Heart right ventricle (tissue), 16 donors: ENCODE data around the gene TEAD1. TPM values are rescaled to one million over a fixed set of nuclear protein-coding genes. Genes with fewer than 3 reads are reported as not detected.
A peak's percentile ranks its signal among the peaks of the same experiment; 100 is the strongest.

Experiments
- ATAC-seq, 8 donors: fragments of 200-7000 bp; cut with Tn5 transposase; one replicate each; pipeline ENCODE4 v1.9.1; 2020; ENCODE audit warnings: mild to moderate bottlenecking in 8 of 8, moderate library complexity in 8 of 8, moderate number of reproducible peaks in 1 of 8
- DNase-seq, 2 donors: peaks; one replicate each; pipeline ENCODE4 v3.0.0-alpha.2; 2020
- H3K27ac ChIP-seq, 10 donors: fragments of 200-600 bp; sonication (generic) in 2 of 10; one replicate each; pipeline versions ENCODE4 v1.5.0 to v1.8.0; 2020 to 2022; ENCODE audit warnings: mild to moderate bottlenecking in 3 of 10
- H3K27me3 ChIP-seq, 7 donors: fragments of 200-600 bp; one replicate each; pipeline ENCODE4 v1.8.0; 2021 to 2022; ENCODE audit warnings: mild to moderate bottlenecking in 2 of 7
- H3K36me3 ChIP-seq, 9 donors: fragments of 200-600 bp; sonication (generic) in 1 of 9; one replicate each; pipeline versions ENCODE4 v1.5.0 to v1.8.0; 2020 to 2022; ENCODE audit warnings: mild to moderate bottlenecking in 2 of 9
- H3K4me1 ChIP-seq, 9 donors: fragments of 200-600 bp; sonication (generic) in 1 of 9; one replicate each; pipeline versions ENCODE4 v1.5.0 to v1.8.0; 2020 to 2022; ENCODE audit warnings: mild to moderate bottlenecking in 4 of 9
- H3K4me3 ChIP-seq, 10 donors: fragments of 200-600 bp; sonication (generic) in 2 of 10; one replicate each; pipeline versions ENCODE4 v1.5.0 to v1.8.0; 2020 to 2022; ENCODE audit warnings: mild to moderate bottlenecking in 7 of 10, moderate library complexity in 2 of 10
- H3K9me3 ChIP-seq, 11 donors: fragments of 200-600 bp in 10 of 11; sonication (generic) in 2 of 11; one replicate each; pipeline versions ENCODE4 v1.5.0 to v1.8.0; 2013 to 2022; ENCODE audit warnings: mild to moderate bottlenecking in 2 of 11, control low read depth in 1 of 11, moderate library complexity in 1 of 11
- CTCF ChIP-seq, 9 donors: fragments of 200-600 bp; sonication (generic) in 2 of 9; IDR thresholded peaks; one replicate each; pipeline versions ENCODE4 v1.5.0 to v1.8.0; 2021 to 2022; ENCODE audit warnings: antibody characterized with exemption in 9 of 9, mild to moderate bottlenecking in 5 of 9, moderate library complexity in 1 of 9
- WGBS, 2 donors: extraction: QIAGEN DNeasy Blood & Tissue Kit; methylation state at CpG; one replicate each; pipeline ENCODE4 v1.1.7; 2013; ENCODE audit warnings: inconsistent platforms in 1 of 2; 5-methylcytosine and 5-hydroxymethylcytosine counted together
- intact Hi-C, 10 donors: fragments of 100-400 bp; cut with DNase I; formaldehyde crosslinking; loops; one replicate each; pipeline versions ENCODE4 v1.11.1 to v1.14.2; 2022
- polyA plus RNA-seq, 2 donors: library from polyadenylated mRNA; stranded (reverse); fragments of 200-250 nt; gene quantifications; one replicate each; pipeline ENCODE4 v1.2.3, GENCODE V29; 2013
- total RNA-seq, 10 donors: library from RNA; stranded (reverse); fragmentation: NEBNext Ultra II Directional in 3 of 10; extraction: Animal tissue kit (Norgen Biotek cat#: 25700) in 3 of 10; gene quantifications; one replicate each; pipeline versions ENCODE4 v1.2.1 to v1.2.4, GENCODE V29; 2021 to 2023
- donor health status: Arrhythmogenic right ventricular cardiomyopathy.
- donor health status: ischemic (EF 13 %, LVEDD 7.1; RV severe dilation, severe dysfunction).
- donor health status: healthy with polysubstance abuse.
- donor health status: DM: no; HTN: yes; CAD: no.
- donor health status: DM: no; HTN: no; CAD: no.
- donor health status: ischemic (EF 25% LVEDD 6.9; RV normal size, moderate dysfunction).
- donor health status: ischemic (EF 25% LVEDD 5.7; RV mildly dilated, moderate dysfunction).
- donor health status: healthy.
- donor health status: DM: yes; HTN: yes; CAD: no.
- donor health status: Ischemic cardiomyopathy.
- donor health status: ischemic (EF 35%, LVEDD 5.7; RV mildly dilated, moderate dysfunction).
- donor health status: nonischemic (EF 11% LVEDD 7.7; RV severe dilation, severe dysfunction).
- donor health status: DM: yes; HTN: yes; CAD: no.
- donor health status: PGD.
- donor health status: ischemic (EF 29% LVEDD 5.4; RV normal size, mild dysfunction).
- donor health status: nonischemic (EF 23%, LVEDD 6.1; RV moderate dilation, normal function).

TEAD1 gene
- total and polyA plus RNA-seq, 12 donors: 12.7 to 138 (median 116) TPM

- TF ChIP-seq CTCF (IDR thresholded peaks at IDR 0.05): no peak
- WGBS, 2 donors: 31 to 37% methylated on average over 8 of the region's 8 CpGs
These were observed 125.9 kb downstream of the TEAD1 start for GRCh38 chr11:12800032-12800671.

GRCh38 chr11:12800871-12801270 lies 126.7 kb downstream of the TEAD1 start:
- whole genome bisulfite sequencing, 2 donors: 25 to 58% methylated on average over 2 of the region's 2 CpGs
- no peak overlapping the region for H3K27ac ChIP-seq

More at GRCh38 chr11:12800032-12800671, 125.9 kb downstream of the TEAD1 start:
- intact Hi-C loops: no loop called here
- Histone ChIP-seq H3K27me3 (no peaks in the 10 kb centered on the region), H3K27ac (no peak overlapping the region), H3K9me3 (no peaks in the 10 kb centered on the region), H3K4me3 (no peak overlapping the region), H3K36me3 (peaks cover 0 to 2% (median 0%) of the 10 kb centered on the region in 9 donors), H3K4me1 (peaks cover 6 to 47% (median 38%) of the 10 kb centered on the region in 9 donors)
- ATAC-seq (peak in 6 of 8 donors; percentile 25 to 59 (median 50)), DNase-seq (no peak)

GRCh38 chr11:12801976-12802375 lies 127.8 kb downstream of the TEAD1 start:
- ATAC-seq (no peak), DNase-seq (no peak)
- H3K27ac ChIP-seq: no peak overlapping the region
- intact Hi-C loops: no loop called here
- no peak for TF ChIP-seq CTCF (IDR thresholded peaks at IDR 0.05)
- no peaks in the 10 kb centered on the region for H3K27me3 ChIP-seq
- WGBS, 2 donors: 90 to 96% methylated on average over 1 of the region's 1 CpG
- peaks cover 6 to 47% (median 38%) of the 10 kb centered on the region in 9 donors for H3K4me1 ChIP-seq
- H3K9me3 ChIP-seq: no peaks in the 10 kb centered on the region
- H3K36me3 ChIP-seq: no peaks in the 10 kb centered on the region
- no peak overlapping the region for H3K4me3 ChIP-seq

More at GRCh38 chr11:12800871-12801270, 126.7 kb downstream of the TEAD1 start:
- no peaks in the 10 kb centered on the region for H3K36me3 ChIP-seq
- H3K27me3 ChIP-seq: no peaks in the 10 kb centered on the region
- ATAC-seq: no peak
- DNase-seq: no peak
- no peaks in the 10 kb centered on the region for H3K9me3 ChIP-seq
- intact Hi-C loops: no loop called here
- H3K4me1 ChIP-seq: peaks cover 6 to 47% (median 38%) of the 10 kb centered on the region in 9 donors
- TF ChIP-seq CTCF (IDR thresholded peaks at IDR 0.05): no peak
- H3K4me3 ChIP-seq: no peak overlapping the region

GRCh38 chr11:12802418-12803085 lies 128.3 kb downstream of the TEAD1 start:
- Histone ChIP-seq H3K36me3 (no peaks in the 10 kb centered on the region), H3K27ac (no peak overlapping the region), H3K27me3 (no peaks in the 10 kb centered on the region), H3K4me1 (peaks cover 6 to 47% (median 38%) of the 10 kb centered on the region in 9 donors), H3K9me3 (no peaks in the 10 kb centered on the region), H3K4me3 (no peak overlapping the region)
- DNase-seq: peak; percentile 34 to 54
- intact Hi-C loops: no loop called here
- 49 to 54% methylated on average over 16 of the region's 16 CpGs for WGBS, 2 donors
- peak in 7 of 8 donors; percentile 48 to 71 (median 60) for ATAC-seq
- no peak for TF ChIP-seq CTCF (IDR thresholded peaks at IDR 0.05)
